Tibial nerve (tissue), 4 donors: ENCODE measurements around the gene NELFB.

Source experiments
- EP300 ChIP-seq, 2 donors: sonication (generic); formaldehyde crosslinking; IDR thresholded peaks; one replicate each; pipeline ENCODE4 v1.6.1; 2017; ENCODE audit warnings: antibody characterized with exemption in 2 of 2, mild to moderate bottlenecking in 1 of 2
- TF ChIP-seq, protein P1 (sequence below), 5 experiments: fragments of 200-600 bp in 3 of 5; fragments of 450-650 bp in 2 of 5; sonication (generic) in 3 of 5; IDR thresholded peaks; one replicate each; pipeline ENCODE4 v1.5.1; 2016 to 2019; ENCODE audit warnings: antibody characterized with exemption in 5 of 5, mild to moderate bottlenecking in 3 of 5, moderate library complexity in 2 of 5

DNA sequence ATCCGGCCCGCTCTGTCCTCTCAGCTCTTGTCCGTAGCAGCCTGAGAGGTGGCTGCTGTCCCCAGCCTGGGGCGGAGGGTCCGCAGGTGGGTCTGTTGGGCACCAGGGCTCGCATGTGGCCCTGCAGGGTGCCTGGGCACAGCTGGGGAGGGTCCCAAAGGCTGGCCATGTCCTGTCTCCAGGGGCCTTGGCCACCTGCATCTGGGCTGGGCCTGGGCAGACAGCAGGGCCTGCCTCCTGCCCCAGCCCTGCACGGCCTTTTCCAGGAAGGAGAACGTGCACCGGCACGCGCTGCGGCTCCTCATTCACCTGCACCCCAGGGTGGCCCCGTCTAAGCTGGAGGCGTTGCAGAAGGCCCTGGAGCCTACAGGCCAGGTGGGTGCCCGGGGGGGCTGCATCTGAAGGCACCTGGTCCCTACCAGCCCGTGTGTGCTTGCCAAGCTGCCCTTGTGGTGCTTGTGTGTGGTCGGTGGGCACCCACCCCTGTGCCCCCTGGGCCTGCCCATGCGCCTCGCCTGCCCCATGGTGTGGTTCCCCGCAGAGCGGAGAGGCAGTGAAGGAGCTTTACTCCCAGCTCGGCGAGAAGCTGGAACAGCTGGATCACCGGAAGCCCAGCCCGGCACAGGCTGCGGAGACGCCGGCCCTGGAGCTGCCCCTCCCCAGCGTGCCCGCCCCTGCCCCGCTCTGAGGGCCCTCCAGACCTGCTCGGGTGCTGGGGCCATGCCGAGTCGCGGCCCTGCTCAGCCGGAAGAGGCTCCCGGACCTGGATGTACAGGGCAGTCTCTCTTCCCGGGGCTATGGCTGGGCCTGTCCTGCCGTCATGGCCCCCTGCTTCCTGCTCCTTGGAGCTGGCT, 17.3 kb downstream of the NELFB start:
- TF ChIP-seq, protein P1, sequence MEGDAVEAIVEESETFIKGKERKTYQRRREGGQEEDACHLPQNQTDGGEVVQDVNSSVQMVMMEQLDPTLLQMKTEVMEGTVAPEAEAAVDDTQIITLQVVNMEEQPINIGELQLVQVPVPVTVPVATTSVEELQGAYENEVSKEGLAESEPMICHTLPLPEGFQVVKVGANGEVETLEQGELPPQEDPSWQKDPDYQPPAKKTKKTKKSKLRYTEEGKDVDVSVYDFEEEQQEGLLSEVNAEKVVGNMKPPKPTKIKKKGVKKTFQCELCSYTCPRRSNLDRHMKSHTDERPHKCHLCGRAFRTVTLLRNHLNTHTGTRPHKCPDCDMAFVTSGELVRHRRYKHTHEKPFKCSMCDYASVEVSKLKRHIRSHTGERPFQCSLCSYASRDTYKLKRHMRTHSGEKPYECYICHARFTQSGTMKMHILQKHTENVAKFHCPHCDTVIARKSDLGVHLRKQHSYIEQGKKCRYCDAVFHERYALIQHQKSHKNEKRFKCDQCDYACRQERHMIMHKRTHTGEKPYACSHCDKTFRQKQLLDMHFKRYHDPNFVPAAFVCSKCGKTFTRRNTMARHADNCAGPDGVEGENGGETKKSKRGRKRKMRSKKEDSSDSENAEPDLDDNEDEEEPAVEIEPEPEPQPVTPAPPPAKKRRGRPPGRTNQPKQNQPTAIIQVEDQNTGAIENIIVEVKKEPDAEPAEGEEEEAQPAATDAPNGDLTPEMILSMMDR (IDR thresholded peaks at IDR 0.05), result no peak
- no peak for TF ChIP-seq EP300 (IDR thresholded peaks at IDR 0.05)
